ENCODE data around the gene FERMT1. TPM values are rescaled to one million over a fixed set of nuclear protein-coding genes. Genes with fewer than 3 reads are reported as not detected.

Gene FERMT1
- polyA plus RNA-seq, 3 donors, result not detected

GRCh38 chr20:6081236-6081635, 41.6 kb downstream of the FERMT1 start:
- H3K27ac ChIP-seq (ENCODE audit: low read depth in 1 of 2, low read length in 2 of 2), result no peak overlapping the region
- Mint-ChIP-seq H3K4me1 (no peaks in the 10 kb centered on the region), H3K36me3 (no peaks in the 10 kb centered on the region), H3K27me3 (ENCODE audit: low read depth in 3 of 3) (no peaks in the 10 kb centered on the region), H3K4me3 (no peak overlapping the region), H3K27ac (no peak overlapping the region), H3K9me3 (peaks cover 0 to 7% (median 2%) of the 10 kb centered on the region in 7 donors)
- no peaks in the 10 kb centered on the region for H3K79me2 ChIP-seq (ENCODE audit: insufficient read depth, low read length)
- no peak overlapping the region for H3K4me2 ChIP-seq (replicated peaks; ENCODE audit: extremely low read depth, low read length, poor library complexity, severe bottlenecking)
- WGBS (ENCODE audit: insufficient coverage), result 86% methylated on average over 2 of the region's 2 CpGs
- no peaks in the 10 kb centered on the region for H4K20me1 ChIP-seq (ENCODE audit: insufficient read depth, low read length)
- intact Hi-C loops (cut with micrococcal nuclease), result no loop called here
- no peaks in the 10 kb centered on the region for H3K36me3 ChIP-seq (replicated peaks in 1 of 2; ENCODE audit: control insufficient read depth in 1 of 2, insufficient read depth in 2 of 2, low read length in 2 of 2)
- no peaks in the 10 kb centered on the region for H3K27me3 ChIP-seq (ENCODE audit: control insufficient read depth in 2 of 2, insufficient read depth in 2 of 2, low read length in 2 of 2)
- H2AFZ ChIP-seq (ENCODE audit: insufficient read depth, low read depth, low read length, poor library complexity, severe bottlenecking), result no peak overlapping the region
- no peak overlapping the region for H3K9ac ChIP-seq (ENCODE audit: insufficient read depth, low read length, poor library complexity, severe bottlenecking)
- H3K4me3 ChIP-seq (replicated peaks in 1 of 3; ENCODE audit: low read depth in 2 of 3, low read length in 3 of 3), result no peak overlapping the region
- no peak for DNase-seq
- no peaks in the 10 kb centered on the region for H3K9me3 ChIP-seq (replicated peaks in 1 of 2; ENCODE audit: control insufficient read depth in 1 of 2, insufficient read depth in 1 of 2, low read length in 2 of 2)
- no peaks in the 10 kb centered on the region for H3K4me1 ChIP-seq (ENCODE audit: control insufficient read depth in 1 of 2, insufficient read depth in 2 of 2, low read length in 2 of 2)
- TF ChIP-seq, protein P1, sequence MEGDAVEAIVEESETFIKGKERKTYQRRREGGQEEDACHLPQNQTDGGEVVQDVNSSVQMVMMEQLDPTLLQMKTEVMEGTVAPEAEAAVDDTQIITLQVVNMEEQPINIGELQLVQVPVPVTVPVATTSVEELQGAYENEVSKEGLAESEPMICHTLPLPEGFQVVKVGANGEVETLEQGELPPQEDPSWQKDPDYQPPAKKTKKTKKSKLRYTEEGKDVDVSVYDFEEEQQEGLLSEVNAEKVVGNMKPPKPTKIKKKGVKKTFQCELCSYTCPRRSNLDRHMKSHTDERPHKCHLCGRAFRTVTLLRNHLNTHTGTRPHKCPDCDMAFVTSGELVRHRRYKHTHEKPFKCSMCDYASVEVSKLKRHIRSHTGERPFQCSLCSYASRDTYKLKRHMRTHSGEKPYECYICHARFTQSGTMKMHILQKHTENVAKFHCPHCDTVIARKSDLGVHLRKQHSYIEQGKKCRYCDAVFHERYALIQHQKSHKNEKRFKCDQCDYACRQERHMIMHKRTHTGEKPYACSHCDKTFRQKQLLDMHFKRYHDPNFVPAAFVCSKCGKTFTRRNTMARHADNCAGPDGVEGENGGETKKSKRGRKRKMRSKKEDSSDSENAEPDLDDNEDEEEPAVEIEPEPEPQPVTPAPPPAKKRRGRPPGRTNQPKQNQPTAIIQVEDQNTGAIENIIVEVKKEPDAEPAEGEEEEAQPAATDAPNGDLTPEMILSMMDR (IDR thresholded peaks at IDR 0.05), result no peak

DNA sequence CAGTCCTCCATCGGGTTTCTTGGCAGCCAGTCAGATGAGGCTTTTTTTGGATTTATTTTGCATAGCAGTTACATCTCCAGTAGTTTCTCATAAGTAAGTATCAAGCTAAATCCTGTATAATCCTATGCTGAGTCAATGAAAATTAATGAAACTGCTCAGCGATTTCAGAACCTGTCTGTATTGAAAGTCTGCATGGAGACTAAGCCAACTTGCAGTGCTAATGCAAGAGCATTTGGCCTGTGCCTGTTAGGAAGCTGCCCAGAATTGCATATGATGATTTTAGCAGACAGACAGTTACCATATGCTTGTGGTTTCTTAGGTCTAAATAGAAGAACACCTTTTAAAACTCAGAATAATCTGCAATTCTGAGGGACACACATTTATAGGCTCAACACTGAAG, 43.8 kb downstream of the FERMT1 start:
- Histone ChIP-seq H3K4me2 (replicated peaks; ENCODE audit: extremely low read depth, low read length, poor library complexity, severe bottlenecking) (no peak overlapping the region), H3K27ac (ENCODE audit: low read depth in 1 of 2, low read length in 2 of 2) (no peak overlapping the region), H3K9me3 (replicated peaks in 1 of 2; ENCODE audit: control insufficient read depth in 1 of 2, insufficient read depth in 1 of 2, low read length in 2 of 2) (no peaks in the 10 kb centered on the region), H3K27me3 (ENCODE audit: control insufficient read depth in 2 of 2, insufficient read depth in 2 of 2, low read length in 2 of 2) (no peaks in the 10 kb centered on the region), H3K36me3 (replicated peaks in 1 of 2; ENCODE audit: control insufficient read depth in 1 of 2, insufficient read depth in 2 of 2, low read length in 2 of 2) (no peaks in the 10 kb centered on the region), H3K4me3 (replicated peaks in 1 of 3; ENCODE audit: low read depth in 2 of 3, low read length in 3 of 3) (no peak overlapping the region), H4K20me1 (ENCODE audit: insufficient read depth, low read length) (no peaks in the 10 kb centered on the region), H3K4me1 (ENCODE audit: control insufficient read depth in 1 of 2, insufficient read depth in 2 of 2, low read length in 2 of 2) (no peaks in the 10 kb centered on the region), H3K9ac (ENCODE audit: insufficient read depth, low read length, poor library complexity, severe bottlenecking) (no peak overlapping the region), H3K79me2 (ENCODE audit: insufficient read depth, low read length) (no peaks in the 10 kb centered on the region), H2AFZ (ENCODE audit: insufficient read depth, low read depth, low read length, poor library complexity, severe bottlenecking) (no peak overlapping the region)
- H3K36me3 Mint-ChIP-seq, result no peaks in the 10 kb centered on the region
- no peak for DNase-seq
- no peak overlapping the region for H3K27ac Mint-ChIP-seq
- intact Hi-C loops (cut with micrococcal nuclease), result loop anchor here (10.0 kb wide), 1 partner anchor 294 kb away; no protein-coding TSS in a partner anchor
- H3K4me1 Mint-ChIP-seq, result no peaks in the 10 kb centered on the region
- H3K4me3 Mint-ChIP-seq, result no peak overlapping the region
- no peaks in the 10 kb centered on the region for H3K9me3 Mint-ChIP-seq
- TF ChIP-seq, protein P1 (IDR thresholded peaks at IDR 0.05), result no peak
- WGBS (ENCODE audit: insufficient coverage), result 88% methylated on average over 1 of the region's 2 CpGs
- no peaks in the 10 kb centered on the region for H3K27me3 Mint-ChIP-seq (ENCODE audit: low read depth in 3 of 3)
